HEK293 (cell line): ENCODE data around the gene ADIPOR2.

Experiments used
- CTCF ChIP-seq: fragments of 450-650 bp; formaldehyde crosslinking; IDR thresholded peaks from 2 replicates; pipeline ENCODE4 v1.5.1; 2016; ENCODE audit warnings: missing biosample characterization, missing genetic modification characterization
- GLI4 ChIP-seq: fragments of 450-650 bp; formaldehyde crosslinking; IDR thresholded peaks from 2 replicates; pipeline ENCODE4 v1.5.1; 2016; ENCODE audit warnings: missing biosample characterization, missing genetic modification characterization
- GLIS2 ChIP-seq: fragments of 450-650 bp; formaldehyde crosslinking; IDR thresholded peaks from 2 replicates; pipeline ENCODE4 v1.5.1; 2016; ENCODE audit warnings: missing biosample characterization, missing genetic modification characterization
- PATZ1 ChIP-seq: fragments of 450-650 bp; formaldehyde crosslinking; IDR thresholded peaks from 2 replicates; pipeline ENCODE4 v1.5.1; 2016; ENCODE audit warnings: missing biosample characterization, missing genetic modification characterization
- PRDM10 ChIP-seq: fragments of 450-650 bp; formaldehyde crosslinking; IDR thresholded peaks from 2 replicates; pipeline ENCODE4 v1.5.1; 2016; ENCODE audit warnings: missing biosample characterization, missing genetic modification characterization
- YY1 ChIP-seq: fragments of 450-650 bp; formaldehyde crosslinking; IDR thresholded peaks from 2 replicates; pipeline ENCODE4 v1.5.1; 2018; ENCODE audit warnings: missing biosample characterization, missing genetic modification characterization
- ZBTB21 ChIP-seq: fragments of 450-650 bp; formaldehyde crosslinking; IDR thresholded peaks from 2 replicates; pipeline ENCODE4 v1.5.1; 2017; ENCODE audit warnings: missing biosample characterization, missing genetic modification characterization
- ZBTB8A ChIP-seq: fragments of 450-650 bp; formaldehyde crosslinking; IDR thresholded peaks from 2 replicates; pipeline ENCODE4 v1.5.1; 2016; ENCODE audit warnings: missing biosample characterization, missing genetic modification characterization
- ZNF138 ChIP-seq: fragments of 450-650 bp; formaldehyde crosslinking; IDR thresholded peaks from 2 replicates; pipeline ENCODE4 v1.5.1; 2016; ENCODE audit warnings: missing biosample characterization, missing genetic modification characterization, borderline replicate concordance
- ZNF175 ChIP-seq: fragments of 450-650 bp; formaldehyde crosslinking; IDR thresholded peaks from 2 replicates; pipeline ENCODE4 v1.5.1; 2016; ENCODE audit warnings: missing biosample characterization, missing genetic modification characterization
- ZNF274 ChIP-seq, 2 experiments: fragments of 200-500 bp in 1 of 2; fragments of 450-650 bp in 1 of 2; sonication (Bioruptor generic) in 1 of 2; formaldehyde crosslinking in 1 of 2; IDR thresholded peaks; 2 replicates each; pipeline versions ENCODE4 v1.5.1 to v1.6.1; 2014 to 2016; ENCODE audit warnings: borderline replicate concordance in 1 of 2, inconsistent platforms in 1 of 2, low read length in 1 of 2, missing biosample characterization in 1 of 2, missing genetic modification characterization in 1 of 2
- ZNF423 ChIP-seq: fragments of 450-650 bp; formaldehyde crosslinking; IDR thresholded peaks from 2 replicates; pipeline ENCODE4 v1.5.1; 2016; ENCODE audit warnings: missing biosample characterization, missing genetic modification characterization
- ZNF580 ChIP-seq: fragments of 450-650 bp; formaldehyde crosslinking; IDR thresholded peaks from 2 replicates; pipeline ENCODE4 v1.5.1; 2016; ENCODE audit warnings: missing biosample characterization, missing genetic modification characterization
- ZNF596 ChIP-seq: fragments of 450-650 bp; IDR thresholded peaks from 2 replicates; pipeline ENCODE4 v1.5.0; 2018; ENCODE audit warnings: missing biosample characterization, mild to moderate bottlenecking, missing genetic modification characterization, moderate library complexity

GRCh38 chr12:1836241-1836803 is 145.5 kb downstream of the ADIPOR2 start:
- TF ChIP-seq ZNF423 (tag by site-specific recombination) (no peak), ZBTB8A (no peak), GLIS2 (no peak), GLI4 (tag by site-specific recombination) (no peak), CTCF (tag by site-specific recombination) (no peak), PATZ1 (tag by site-specific recombination) (no peak), YY1 (no peak), ZNF138 (no peak), PRDM10 (no peak), ZNF596 (no peak), ZBTB21 (no peak), ZNF274 (IDR thresholded peaks at IDR 0.05; ENCODE audit: low read length) (no peak), ZNF274 (tag by site-specific recombination; IDR thresholded peaks at IDR 0.05; ENCODE audit: borderline replicate concordance) (no peak), ZNF175 (tag by site-specific recombination) (no peak), ZNF580 (no peak)
